ENCODE measurements around the gene PDZD7.

PDZD7 gene

GRCh38 chr10:100968062-100968736, 62.7 kb downstream of the PDZD7 start:
- DNase-seq (ENCODE audit: low read depth in 2 of 2) = no peak

GRCh38 chr10:100967332-100967731, 63.6 kb downstream of the PDZD7 start:
- DNase-seq (ENCODE audit: low read depth in 2 of 2) = no peak

- DNase-seq (ENCODE audit: low read depth in 2 of 2) = no peak
These were observed 64.0 kb downstream of the PDZD7 start for GRCh38 chr10:100966887-100967286.

GRCh38 chr10:100965820-100966219, 65.1 kb downstream of the PDZD7 start:
- DNase-seq (ENCODE audit: low read depth in 2 of 2) = no peak

- DNase-seq (ENCODE audit: low read depth in 2 of 2) = no peak
These were observed 67.1 kb downstream of the PDZD7 start for GRCh38 chr10:100963826-100964225.

- no peak for DNase-seq (ENCODE audit: low read depth in 2 of 2)
These were observed 68.4 kb downstream of the PDZD7 start for GRCh38 chr10:100962351-100963080.

GRCh38 chr10:100960251-100960650, 70.7 kb downstream of the PDZD7 start:
- no peak for DNase-seq (ENCODE audit: low read depth in 2 of 2)

Data from fibroblast of skin of left quadriceps (primary cell).